Retinal pigment epithelial cell (primary cell): ENCODE results near the gene CDC42BPB.

Experiments used
- DNase-seq: peaks from one replicate; pipeline ENCODE4 v3.0.0-alpha.2; 2010; ENCODE audit warnings: low read depth
- H3K4me3 ChIP-seq: 2 replicates; pipeline ENCODE4 v1.5.1; 2011; ENCODE audit warnings: mild to moderate bottlenecking, low read length, control low read depth, moderate library complexity
- CTCF ChIP-seq: conservative IDR thresholded peaks from 2 replicates; pipeline ENCODE4 v1.5.1; 2011; ENCODE audit warnings: low read depth, low read length, control low read depth, inconsistent platforms

The CDC42BPB gene

GRCh38 chr14:102910442-102910841, 146.9 kb downstream of the CDC42BPB start:
- DNase-seq: no peak
- H3K4me3 ChIP-seq: no peak overlapping the region
- TF ChIP-seq CTCF: no peak

- DNase-seq: no peak
- no peak overlapping the region for H3K4me3 ChIP-seq
- no peak for TF ChIP-seq CTCF
Observed at GRCh38 chr14:102909911-102910310, 147.4 kb downstream of the CDC42BPB start.

GRCh38 chr14:102909462-102909861, 147.9 kb downstream of the CDC42BPB start:
- DNase-seq: no peak
- no peak overlapping the region for H3K4me3 ChIP-seq
- no peak for TF ChIP-seq CTCF

- no peak for DNase-seq
- H3K4me3 ChIP-seq: no peak overlapping the region
- TF ChIP-seq CTCF: no peak
Observed at GRCh38 chr14:102908766-102909455, 148.4 kb downstream of the CDC42BPB start.

- H3K4me3 ChIP-seq: no peak overlapping the region
- no peak for TF ChIP-seq CTCF
- no peak for DNase-seq
Observed at GRCh38 chr14:102907980-102908730, 149.2 kb downstream of the CDC42BPB start.

- DNase-seq: no peak
- no peak for TF ChIP-seq CTCF
Observed at GRCh38 chr14:102907303-102907844, 150.0 kb downstream of the CDC42BPB start.

More at GRCh38 chr14:102907303-102907844, 150.0 kb downstream of the CDC42BPB start:
- no peak overlapping the region for H3K4me3 ChIP-seq
